ENCODE measurements around the gene MAN2A2. TPM values are rescaled to one million over a fixed set of nuclear protein-coding genes. Genes with fewer than 3 reads are reported as not detected.

The MAN2A2 gene
- total and polyA plus RNA-seq, 9 of the 15 experiments (the other 6 are each of a cell fraction or from before 2014, with no cell fraction given), result 7.3 to 151 (median 43.4) TPM

DNA sequence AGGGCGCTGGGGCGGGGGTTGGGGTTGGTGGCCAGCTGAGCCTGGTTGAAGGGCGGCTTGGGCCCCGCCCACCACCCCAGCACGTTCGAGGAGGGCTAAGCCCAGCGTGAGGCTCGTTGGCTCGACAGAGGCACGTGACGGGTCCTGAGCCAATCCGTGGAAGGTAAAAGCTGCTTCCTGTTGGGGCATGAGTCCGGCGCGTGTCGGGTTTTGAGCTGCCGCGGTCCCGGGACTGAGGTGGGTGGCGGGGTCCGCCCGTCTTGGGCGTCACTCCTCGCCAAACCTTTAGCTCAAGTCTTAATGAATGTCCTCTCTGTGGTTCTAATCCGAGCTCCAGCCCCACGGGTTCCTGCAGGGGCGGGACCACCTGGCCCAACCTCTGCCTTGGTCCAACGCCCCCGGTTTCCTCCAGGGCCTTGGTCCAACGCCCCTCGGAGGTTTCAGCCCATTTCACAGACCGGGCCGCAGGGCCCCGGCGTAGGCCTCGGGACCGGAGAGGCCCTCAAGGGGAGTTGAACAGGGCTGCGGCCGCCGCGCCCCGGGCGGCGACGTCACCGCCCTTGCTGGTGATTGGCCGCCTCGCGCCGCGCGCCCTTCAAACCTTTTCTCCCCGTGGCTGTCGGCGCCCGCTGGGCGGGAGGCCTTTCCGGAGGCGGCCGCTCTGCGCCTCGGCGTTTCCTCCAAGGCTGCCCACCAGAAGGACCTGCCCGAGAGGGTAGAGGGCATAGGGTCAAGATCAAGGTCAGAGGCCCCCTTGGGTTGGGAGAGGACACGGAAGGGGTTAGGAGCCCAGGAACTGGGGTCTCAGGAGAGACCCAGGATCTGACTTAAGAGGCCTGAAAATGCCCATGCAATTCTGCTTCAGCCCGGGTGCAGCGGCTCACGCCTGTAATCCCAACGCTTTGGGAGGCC, 51.9 kb downstream of the MAN2A2 start, which contains the start of gene RCCD1 (continued):
- TF ChIP-seq, protein P1, sequence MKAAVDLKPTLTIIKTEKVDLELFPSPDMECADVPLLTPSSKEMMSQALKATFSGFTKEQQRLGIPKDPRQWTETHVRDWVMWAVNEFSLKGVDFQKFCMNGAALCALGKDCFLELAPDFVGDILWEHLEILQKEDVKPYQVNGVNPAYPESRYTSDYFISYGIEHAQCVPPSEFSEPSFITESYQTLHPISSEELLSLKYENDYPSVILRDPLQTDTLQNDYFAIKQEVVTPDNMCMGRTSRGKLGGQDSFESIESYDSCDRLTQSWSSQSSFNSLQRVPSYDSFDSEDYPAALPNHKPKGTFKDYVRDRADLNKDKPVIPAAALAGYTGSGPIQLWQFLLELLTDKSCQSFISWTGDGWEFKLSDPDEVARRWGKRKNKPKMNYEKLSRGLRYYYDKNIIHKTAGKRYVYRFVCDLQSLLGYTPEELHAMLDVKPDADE (conservative IDR thresholded peaks at IDR 0.05; ENCODE audit: control insufficient read depth, low read depth, low read length), result peak; percentile 61
- TF ChIP-seq JUND (IDR thresholded peaks at IDR 0.05; ENCODE audit: borderline replicate concordance, low read depth, low read length) (peak; percentile 71), JUND (tag; IDR thresholded peaks at IDR 0.05; ENCODE audit: borderline replicate concordance, low read depth, low read length) (peak; percentile 36; the same call in 1 of the 3 replicates), HNRNPH1 (optimal IDR thresholded peaks at IDR 0.05; ENCODE audit: low read depth, low read length) (no peak), CHD2 (IDR thresholded peaks at IDR 0.05; ENCODE audit: low read depth, low read length) (0 out of 2 replicates have a peak, but pooled peaks have one; percentile 18), IFI16 (CRISPR knock-in tag; IDR thresholded peaks at IDR 0.05) (no peak), NCOR1 (IDR thresholded peaks at IDR 0.05) (peak; percentile 39)
- TF ChIP-seq, protein P2, sequence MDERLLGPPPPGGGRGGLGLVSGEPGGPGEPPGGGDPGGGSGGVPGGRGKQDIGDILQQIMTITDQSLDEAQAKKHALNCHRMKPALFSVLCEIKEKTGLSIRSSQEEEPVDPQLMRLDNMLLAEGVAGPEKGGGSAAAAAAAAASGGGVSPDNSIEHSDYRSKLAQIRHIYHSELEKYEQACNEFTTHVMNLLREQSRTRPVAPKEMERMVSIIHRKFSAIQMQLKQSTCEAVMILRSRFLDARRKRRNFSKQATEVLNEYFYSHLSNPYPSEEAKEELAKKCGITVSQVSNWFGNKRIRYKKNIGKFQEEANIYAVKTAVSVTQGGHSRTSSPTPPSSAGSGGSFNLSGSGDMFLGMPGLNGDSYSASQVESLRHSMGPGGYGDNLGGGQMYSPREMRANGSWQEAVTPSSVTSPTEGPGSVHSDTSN (CRISPR knock-in tag; IDR thresholded peaks at IDR 0.05; ENCODE audit: low read depth), result no peak; the same call in 1 of the 2 replicates
- TF ChIP-seq, protein P2 (tag; conservative IDR thresholded peaks at IDR 0.05; ENCODE audit: low read depth), result no peak
- TF ChIP-seq, protein P3, sequence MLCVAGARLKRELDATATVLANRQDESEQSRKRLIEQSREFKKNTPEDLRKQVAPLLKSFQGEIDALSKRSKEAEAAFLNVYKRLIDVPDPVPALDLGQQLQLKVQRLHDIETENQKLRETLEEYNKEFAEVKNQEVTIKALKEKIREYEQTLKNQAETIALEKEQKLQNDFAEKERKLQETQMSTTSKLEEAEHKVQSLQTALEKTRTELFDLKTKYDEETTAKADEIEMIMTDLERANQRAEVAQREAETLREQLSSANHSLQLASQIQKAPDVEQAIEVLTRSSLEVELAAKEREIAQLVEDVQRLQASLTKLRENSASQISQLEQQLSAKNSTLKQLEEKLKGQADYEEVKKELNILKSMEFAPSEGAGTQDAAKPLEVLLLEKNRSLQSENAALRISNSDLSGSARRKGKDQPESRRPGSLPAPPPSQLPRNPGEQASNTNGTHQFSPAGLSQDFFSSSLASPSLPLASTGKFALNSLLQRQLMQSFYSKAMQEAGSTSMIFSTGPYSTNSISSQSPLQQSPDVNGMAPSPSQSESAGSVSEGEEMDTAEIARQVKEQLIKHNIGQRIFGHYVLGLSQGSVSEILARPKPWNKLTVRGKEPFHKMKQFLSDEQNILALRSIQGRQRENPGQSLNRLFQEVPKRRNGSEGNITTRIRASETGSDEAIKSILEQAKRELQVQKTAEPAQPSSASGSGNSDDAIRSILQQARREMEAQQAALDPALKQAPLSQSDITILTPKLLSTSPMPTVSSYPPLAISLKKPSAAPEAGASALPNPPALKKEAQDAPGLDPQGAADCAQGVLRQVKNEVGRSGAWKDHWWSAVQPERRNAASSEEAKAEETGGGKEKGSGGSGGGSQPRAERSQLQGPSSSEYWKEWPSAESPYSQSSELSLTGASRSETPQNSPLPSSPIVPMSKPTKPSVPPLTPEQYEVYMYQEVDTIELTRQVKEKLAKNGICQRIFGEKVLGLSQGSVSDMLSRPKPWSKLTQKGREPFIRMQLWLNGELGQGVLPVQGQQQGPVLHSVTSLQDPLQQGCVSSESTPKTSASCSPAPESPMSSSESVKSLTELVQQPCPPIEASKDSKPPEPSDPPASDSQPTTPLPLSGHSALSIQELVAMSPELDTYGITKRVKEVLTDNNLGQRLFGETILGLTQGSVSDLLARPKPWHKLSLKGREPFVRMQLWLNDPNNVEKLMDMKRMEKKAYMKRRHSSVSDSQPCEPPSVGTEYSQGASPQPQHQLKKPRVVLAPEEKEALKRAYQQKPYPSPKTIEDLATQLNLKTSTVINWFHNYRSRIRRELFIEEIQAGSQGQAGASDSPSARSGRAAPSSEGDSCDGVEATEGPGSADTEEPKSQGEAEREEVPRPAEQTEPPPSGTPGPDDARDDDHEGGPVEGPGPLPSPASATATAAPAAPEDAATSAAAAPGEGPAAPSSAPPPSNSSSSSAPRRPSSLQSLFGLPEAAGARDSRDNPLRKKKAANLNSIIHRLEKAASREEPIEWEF (CRISPR knock-in tag; IDR thresholded peaks at IDR 0.05), result no peak
- TF ChIP-seq, protein P4, sequence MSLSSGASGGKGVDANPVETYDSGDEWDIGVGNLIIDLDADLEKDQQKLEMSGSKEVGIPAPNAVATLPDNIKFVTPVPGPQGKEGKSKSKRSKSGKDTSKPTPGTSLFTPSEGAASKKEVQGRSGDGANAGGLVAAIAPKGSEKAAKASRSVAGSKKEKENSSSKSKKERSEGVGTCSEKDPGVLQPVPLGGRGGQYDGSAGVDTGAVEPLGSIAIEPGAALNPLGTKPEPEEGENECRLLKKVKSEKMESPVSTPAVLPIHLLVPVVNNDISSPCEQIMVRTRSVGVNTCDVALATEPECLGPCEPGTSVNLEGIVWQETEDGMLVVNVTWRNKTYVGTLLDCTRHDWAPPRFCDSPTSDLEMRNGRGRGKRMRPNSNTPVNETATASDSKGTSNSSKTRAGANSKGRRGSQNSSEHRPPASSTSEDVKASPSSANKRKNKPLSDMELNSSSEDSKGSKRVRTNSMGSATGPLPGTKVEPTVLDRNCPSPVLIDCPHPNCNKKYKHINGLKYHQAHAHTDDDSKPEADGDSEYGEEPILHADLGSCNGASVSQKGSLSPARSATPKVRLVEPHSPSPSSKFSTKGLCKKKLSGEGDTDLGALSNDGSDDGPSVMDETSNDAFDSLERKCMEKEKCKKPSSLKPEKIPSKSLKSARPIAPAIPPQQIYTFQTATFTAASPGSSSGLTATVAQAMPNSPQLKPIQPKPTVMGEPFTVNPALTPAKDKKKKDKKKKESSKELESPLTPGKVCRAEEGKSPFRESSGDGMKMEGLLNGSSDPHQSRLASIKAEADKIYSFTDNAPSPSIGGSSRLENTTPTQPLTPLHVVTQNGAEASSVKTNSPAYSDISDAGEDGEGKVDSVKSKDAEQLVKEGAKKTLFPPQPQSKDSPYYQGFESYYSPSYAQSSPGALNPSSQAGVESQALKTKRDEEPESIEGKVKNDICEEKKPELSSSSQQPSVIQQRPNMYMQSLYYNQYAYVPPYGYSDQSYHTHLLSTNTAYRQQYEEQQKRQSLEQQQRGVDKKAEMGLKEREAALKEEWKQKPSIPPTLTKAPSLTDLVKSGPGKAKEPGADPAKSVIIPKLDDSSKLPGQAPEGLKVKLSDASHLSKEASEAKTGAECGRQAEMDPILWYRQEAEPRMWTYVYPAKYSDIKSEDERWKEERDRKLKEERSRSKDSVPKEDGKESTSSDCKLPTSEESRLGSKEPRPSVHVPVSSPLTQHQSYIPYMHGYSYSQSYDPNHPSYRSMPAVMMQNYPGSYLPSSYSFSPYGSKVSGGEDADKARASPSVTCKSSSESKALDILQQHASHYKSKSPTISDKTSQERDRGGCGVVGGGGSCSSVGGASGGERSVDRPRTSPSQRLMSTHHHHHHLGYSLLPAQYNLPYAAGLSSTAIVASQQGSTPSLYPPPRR (CRISPR knock-in tag; IDR thresholded peaks at IDR 0.05; ENCODE audit: borderline replicate concordance), result 0 out of 2 replicates have a peak, but pooled peaks have one; percentile 66
